Measurements from ENCODE around the gene CDYL2.

Gene CDYL2

GRCh38 chr16:80559369-80559768, 245.0 kb downstream of the CDYL2 start:
- H3K4me3 ChIP-seq (ENCODE audit: low read depth, low read length) = no peak overlapping the region
- TF ChIP-seq, protein P1, sequence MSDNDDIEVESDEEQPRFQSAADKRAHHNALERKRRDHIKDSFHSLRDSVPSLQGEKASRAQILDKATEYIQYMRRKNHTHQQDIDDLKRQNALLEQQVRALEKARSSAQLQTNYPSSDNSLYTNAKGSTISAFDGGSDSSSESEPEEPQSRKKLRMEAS (IDR thresholded peaks at IDR 0.05; ENCODE audit: low read depth, low read length) = no peak
- TF ChIP-seq, protein P2, sequence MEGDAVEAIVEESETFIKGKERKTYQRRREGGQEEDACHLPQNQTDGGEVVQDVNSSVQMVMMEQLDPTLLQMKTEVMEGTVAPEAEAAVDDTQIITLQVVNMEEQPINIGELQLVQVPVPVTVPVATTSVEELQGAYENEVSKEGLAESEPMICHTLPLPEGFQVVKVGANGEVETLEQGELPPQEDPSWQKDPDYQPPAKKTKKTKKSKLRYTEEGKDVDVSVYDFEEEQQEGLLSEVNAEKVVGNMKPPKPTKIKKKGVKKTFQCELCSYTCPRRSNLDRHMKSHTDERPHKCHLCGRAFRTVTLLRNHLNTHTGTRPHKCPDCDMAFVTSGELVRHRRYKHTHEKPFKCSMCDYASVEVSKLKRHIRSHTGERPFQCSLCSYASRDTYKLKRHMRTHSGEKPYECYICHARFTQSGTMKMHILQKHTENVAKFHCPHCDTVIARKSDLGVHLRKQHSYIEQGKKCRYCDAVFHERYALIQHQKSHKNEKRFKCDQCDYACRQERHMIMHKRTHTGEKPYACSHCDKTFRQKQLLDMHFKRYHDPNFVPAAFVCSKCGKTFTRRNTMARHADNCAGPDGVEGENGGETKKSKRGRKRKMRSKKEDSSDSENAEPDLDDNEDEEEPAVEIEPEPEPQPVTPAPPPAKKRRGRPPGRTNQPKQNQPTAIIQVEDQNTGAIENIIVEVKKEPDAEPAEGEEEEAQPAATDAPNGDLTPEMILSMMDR (IDR thresholded peaks at IDR 0.05; ENCODE audit: low read depth, low read length) = no peak
- TF ChIP-seq MYC (IDR thresholded peaks at IDR 0.05; ENCODE audit: low read depth, low read length) (no peak), POLR2A (IDR thresholded peaks at IDR 0.05; ENCODE audit: extremely low read depth, insufficient read length) (no peak)
- no peak for DNase-seq (ENCODE audit: low read depth)

DNA sequence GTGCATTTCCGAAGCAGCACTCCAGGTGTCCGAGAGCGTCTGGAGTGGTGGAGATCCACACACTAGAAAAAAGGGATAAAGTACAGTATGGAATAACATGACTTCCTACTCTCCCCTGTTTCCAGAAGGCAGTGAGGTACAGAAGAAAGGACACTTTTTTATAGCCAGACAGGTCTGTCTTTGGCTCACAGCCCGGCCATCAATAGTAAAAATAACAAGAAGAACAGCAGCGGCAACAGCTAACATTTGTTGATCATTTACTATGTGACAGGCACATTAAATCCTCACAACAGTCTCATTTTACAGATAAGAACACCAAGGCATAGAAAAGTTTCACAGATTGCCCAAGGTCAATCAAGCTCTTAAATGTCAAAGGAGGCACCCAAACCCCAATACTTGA, 247.4 kb downstream of the CDYL2 start:
- H3K4me3 ChIP-seq (ENCODE audit: low read depth, low read length) = no peak overlapping the region
- TF ChIP-seq, protein P2 (IDR thresholded peaks at IDR 0.05; ENCODE audit: low read depth, low read length) = no peak
- no peak for TF ChIP-seq MYC (IDR thresholded peaks at IDR 0.05; ENCODE audit: low read depth, low read length)
- TF ChIP-seq POLR2A (IDR thresholded peaks at IDR 0.05; ENCODE audit: extremely low read depth, insufficient read length) = no peak
- TF ChIP-seq, protein P1 (IDR thresholded peaks at IDR 0.05; ENCODE audit: low read depth, low read length) = no peak
- DNase-seq (ENCODE audit: low read depth) = no peak

- H3K4me3 ChIP-seq (ENCODE audit: low read depth, low read length) = no peak overlapping the region
- TF ChIP-seq, protein P2 (IDR thresholded peaks at IDR 0.05; ENCODE audit: low read depth, low read length) = no peak
- TF ChIP-seq MYC (IDR thresholded peaks at IDR 0.05; ENCODE audit: low read depth, low read length) (no peak), POLR2A (IDR thresholded peaks at IDR 0.05; ENCODE audit: extremely low read depth, insufficient read length) (no peak)
- TF ChIP-seq, protein P1 (IDR thresholded peaks at IDR 0.05; ENCODE audit: low read depth, low read length) = no peak
- no peak for DNase-seq (ENCODE audit: low read depth)
Measured at GRCh38 chr16:80556481-80556880, 247.9 kb downstream of the CDYL2 start.

DNA sequence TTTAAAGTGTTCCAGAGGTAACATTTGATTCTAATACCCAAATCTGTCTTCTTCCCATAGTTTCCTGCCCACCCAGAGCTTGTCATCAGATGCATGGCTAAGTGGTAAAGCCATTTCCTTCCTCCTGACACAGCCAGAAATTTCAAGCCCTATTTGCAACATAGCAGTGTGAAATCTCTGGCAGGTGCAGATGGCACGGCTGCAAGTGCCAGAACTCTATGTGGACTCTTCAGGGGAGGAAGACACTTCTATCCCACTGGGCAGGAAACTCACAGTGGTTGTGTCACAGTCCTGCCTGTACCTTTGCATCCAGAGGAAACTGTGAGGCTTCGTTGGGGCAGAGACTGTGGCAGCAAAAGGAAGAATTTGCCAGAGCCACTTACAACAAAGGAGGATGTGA, 250.4 kb downstream of the CDYL2 start:
- DNase-seq (ENCODE audit: low read depth) = no peak
- TF ChIP-seq, protein P1 (IDR thresholded peaks at IDR 0.05; ENCODE audit: low read depth, low read length) = no peak
- TF ChIP-seq, protein P2 (IDR thresholded peaks at IDR 0.05; ENCODE audit: low read depth, low read length) = no peak
- TF ChIP-seq MYC (IDR thresholded peaks at IDR 0.05; ENCODE audit: low read depth, low read length) = no peak
- no peak for TF ChIP-seq POLR2A (IDR thresholded peaks at IDR 0.05; ENCODE audit: extremely low read depth, insufficient read length)

GRCh38 chr16:80552277-80552676, 252.1 kb downstream of the CDYL2 start:
- no peak for DNase-seq (ENCODE audit: low read depth)
- no peak overlapping the region for H3K4me3 ChIP-seq (ENCODE audit: low read depth, low read length)
- TF ChIP-seq, protein P2 (IDR thresholded peaks at IDR 0.05; ENCODE audit: low read depth, low read length) = no peak
- TF ChIP-seq, protein P1 (IDR thresholded peaks at IDR 0.05; ENCODE audit: low read depth, low read length) = no peak
- no peak for TF ChIP-seq MYC (IDR thresholded peaks at IDR 0.05; ENCODE audit: low read depth, low read length)
- TF ChIP-seq POLR2A (IDR thresholded peaks at IDR 0.05; ENCODE audit: extremely low read depth, insufficient read length) = no peak

More for the DNA sequence above, 250.4 kb downstream of the CDYL2 start:
- no peak overlapping the region for H3K4me3 ChIP-seq (ENCODE audit: low read depth, low read length)

Measured in NB4 (cell line).